ENCODE results near the gene ZG16B. TPM values are rescaled to one million over a fixed set of nuclear protein-coding genes. Genes with fewer than 3 reads are reported as not detected.

The ZG16B gene
- total and polyA plus RNA-seq, 2 of the 8 experiments (the other 6 are each of a cell fraction or from before 2014, with no cell fraction given): 0.11 TPM; not detected in 1

- TF ChIP-seq CHD7 (IDR thresholded peaks at IDR 0.05; ENCODE audit: insufficient replicate concordance, low read length) (no peak), GTF2F1 (IDR thresholded peaks at IDR 0.05; ENCODE audit: borderline replicate concordance, low read depth, low read length) (no peak), RNF2 (IDR thresholded peaks at IDR 0.05; ENCODE audit: borderline replicate concordance, low read depth, low read length, missing control alignments, poor library complexity, severe bottlenecking) (no peak), CBX8 (IDR thresholded peaks at IDR 0.05; ENCODE audit: borderline replicate concordance, low read depth, low read length) (no peak)
Measured at GRCh38 chr16:2852731-2853507, 22.8 kb downstream of the ZG16B start (continued).

Data from H1 (cell line).